K562 (cell line): ENCODE measurements around the gene CLSTN2. TPM values are rescaled to one million over a fixed set of nuclear protein-coding genes. Genes with fewer than 3 reads are reported as not detected.

Experiments
- ATAC-seq: fragments of 200-7000 bp; cut with Tn5 transposase; 3 replicates; pipeline ENCODE4 v1.9.1; 2020; ENCODE audit warnings: moderate library complexity
- BruUV-seq: library from RNA; stranded (reverse); fragments of 400-500 nt; replicated peaks from 2 replicates; lab custom pipeline; 2021; lab: Mats Ljungman, UMichigan
- CTCF ChIA-PET: fragments of 300-600 bp; formaldehyde crosslinking; extraction: SDS; loops from one replicate; lab custom pipeline; 2021; ENCODE audit warnings: low intra/inter-chr PET ratio; lab: Yijun Ruan, JAX
- POLR2A ChIA-PET: fragments of 300-600, 350-650 bp; sonication (Branson Sonifier 250); formaldehyde crosslinking; extraction: SDS; loops from one replicate; lab custom pipeline; 2021; ENCODE audit warnings: antibody characterized with exemption, inconsistent platforms; lab: Yijun Ruan, JAX
- DNase-seq, 4 experiments: peaks; one replicate each; pipeline versions ENCODE4 v3.0.0 to v3.0.0-alpha.2; 2011 to 2018; ENCODE audit warnings: low spot score in 3 of 4, mixed read lengths in 3 of 4; ENCODE audit errors: extremely low read depth in 1 of 4
- FAIRE-seq: peaks from 2 replicates; lab custom pipeline; 2011; peaks lifted over from hg19 to GRCh38; lab: Jason Lieb, UNC
- H2AFZ ChIP-seq: 2 replicates; pipeline ENCODE4 v1.6.0; 2011; ENCODE audit warnings: low read depth, low read length, control low read depth, inconsistent platforms
- H3K27ac ChIP-seq: fragments of 200-600 bp; 3 replicates; pipeline ENCODE4 v1.8.0; 2011; ENCODE audit warnings: low read depth, mild to moderate bottlenecking, control low read depth, inconsistent platforms, low read length, moderate library complexity, mixed read lengths; ENCODE audit errors: extremely low read depth
- H3K27me3 ChIP-seq, 2 experiments: fragments of 300-600 bp in 1 of 2; 2 replicates in 1 of 2; 3 replicates in 1 of 2; pipeline versions ENCODE4 v1.6.0 to v1.8.0; 2011; ENCODE audit warnings: inconsistent platforms in 2 of 2, low read length in 2 of 2, mild to moderate bottlenecking in 1 of 2, mixed read lengths in 1 of 2, moderate library complexity in 1 of 2; ENCODE audit not compliant: control insufficient read depth in 2 of 2, insufficient read depth in 2 of 2
- H3K36me3 ChIP-seq: fragments of 300-600 bp; 3 replicates; pipeline ENCODE4 v1.8.0; 2011; ENCODE audit warnings: mild to moderate bottlenecking, low read length, inconsistent platforms; ENCODE audit not compliant: control insufficient read depth, insufficient read depth
- H3K4me1 ChIP-seq, 2 experiments: fragments of 200-600 bp in 1 of 2; replicated peaks in 1 of 2; 2 replicates in 1 of 2; 3 replicates in 1 of 2; pipeline versions ENCODE4 v1.5.1 to v1.8.0; 2011; ENCODE audit warnings: inconsistent platforms in 2 of 2, low read length in 2 of 2, mild to moderate bottlenecking in 1 of 2, mixed read lengths in 1 of 2, moderate library complexity in 1 of 2; ENCODE audit not compliant: control insufficient read depth in 2 of 2, insufficient read depth in 2 of 2
- H3K4me2 ChIP-seq: 2 replicates; pipeline ENCODE4 v1.6.1; 2011; ENCODE audit warnings: low read length, control low read depth, inconsistent platforms, mixed read lengths; ENCODE audit not compliant: insufficient read depth
- H3K4me3 ChIP-seq: fragments of 200-600 bp; sonication (generic), shearing (Covaris generic); 2 replicates; pipeline ENCODE4 v1.5.1; 2016; ENCODE audit warnings: control low read depth, inconsistent platforms
- H3K79me2 ChIP-seq: fragments of 200-600 bp; 3 replicates; pipeline ENCODE4 v1.8.0; 2011; ENCODE audit warnings: low read length, inconsistent platforms; ENCODE audit not compliant: control insufficient read depth, insufficient read depth
- H3K9ac ChIP-seq, 2 experiments: 2 replicates each; pipeline versions ENCODE4 v1.6.0 to v1.6.1; 2011; ENCODE audit warnings: low read depth in 2 of 2, low read length in 2 of 2, control low read depth in 1 of 2, inconsistent platforms in 1 of 2, mild to moderate bottlenecking in 1 of 2, mixed read lengths in 1 of 2; ENCODE audit not compliant: insufficient read depth in 1 of 2
- H3K9me1 ChIP-seq: one replicate; pipeline ENCODE4 v1.6.0; 2011; ENCODE audit warnings: inconsistent platforms, mild to moderate bottlenecking, low read length, moderate library complexity; ENCODE audit not compliant: control insufficient read depth, insufficient read depth
- H3K9me3 ChIP-seq: replicated peaks from 2 replicates; pipeline ENCODE4 v1.5.1; 2011; ENCODE audit warnings: low read depth, low read length, inconsistent platforms; ENCODE audit not compliant: control insufficient read depth, insufficient read depth
- H4K20me1 ChIP-seq: replicated peaks from 2 replicates; pipeline ENCODE4 v1.6.1; 2011; ENCODE audit warnings: low read length, inconsistent platforms, mixed read lengths; ENCODE audit not compliant: control insufficient read depth, insufficient read depth
- ADNP ChIP-seq: fragments of 200-800 bp; sonication (Bioruptor generic); IDR thresholded peaks from 2 replicates; pipeline ENCODE4 v1.6.1; 2016; ENCODE audit warnings: missing genetic modification characterization, missing compliant biosample characterization
- COPS2 ChIP-seq: fragments of 450-650 bp; conservative IDR thresholded peaks from 2 replicates; pipeline ENCODE4 v1.6.1; 2016; ENCODE audit warnings: mild to moderate bottlenecking, moderate library complexity
- DEAF1 ChIP-seq: fragments of 450-650 bp; formaldehyde crosslinking; IDR thresholded peaks from 2 replicates; pipeline ENCODE4 v1.4.0; 2020; ENCODE audit warnings: mild to moderate bottlenecking, moderate library complexity
- E2F3 ChIP-seq: fragments of 250-450 bp; sonication (Bioruptor Pico); IDR thresholded peaks from 2 replicates; pipeline ENCODE4 v1.4.0; 2020; ENCODE audit warnings: mild to moderate bottlenecking
- FOXK2 ChIP-seq, 2 experiments: fragments of 450-650 bp; IDR thresholded peaks in 1 of 2; conservative IDR thresholded peaks in 1 of 2; 2 replicates each; pipeline ENCODE4 v1.6.1; 2016; ENCODE audit warnings: low read depth in 2 of 2, mild to moderate bottlenecking in 1 of 2
- NONO ChIP-seq, 2 experiments: fragments of 200-400 bp in 1 of 2; fragments of 450-650 bp in 1 of 2; formaldehyde crosslinking in 1 of 2; IDR thresholded peaks; 2 replicates each; pipeline ENCODE4 v1.6.1; 2017; ENCODE audit warnings: low read depth in 2 of 2, mild to moderate bottlenecking in 2 of 2, moderate library complexity in 2 of 2, low read length in 1 of 2
- NUFIP1 ChIP-seq: fragments of 450-650 bp; IDR thresholded peaks from 2 replicates; pipeline ENCODE4 v1.6.1; 2018; ENCODE audit not compliant: partially characterized antibody
- PCBP2 ChIP-seq: fragments of 200-400 bp; formaldehyde crosslinking; IDR thresholded peaks from 2 replicates; pipeline ENCODE4 v1.6.1; 2018; ENCODE audit warnings: low read length, low read depth, mild to moderate bottlenecking, moderate library complexity; ENCODE audit not compliant: poor library complexity, severe bottlenecking
- ZBTB34 ChIP-seq: fragments of 250-450 bp; sonication (Bioruptor Pico); IDR thresholded peaks from 2 replicates; pipeline ENCODE4 v1.8.0; 2021; ENCODE audit warnings: mild to moderate bottlenecking, moderate library complexity
- ZBTB8A ChIP-seq: fragments of 450-650 bp; IDR thresholded peaks from 2 replicates; pipeline ENCODE4 v1.6.1; 2018; ENCODE audit warnings: mild to moderate bottlenecking, moderate library complexity; ENCODE audit not compliant: partially characterized antibody
- ZNF253 ChIP-seq: fragments of 250-450 bp; sonication (Bioruptor Pico); conservative IDR thresholded peaks from 2 replicates; pipeline ENCODE4 v1.6.1; 2021; ENCODE audit warnings: mild to moderate bottlenecking
- ZNF282 ChIP-seq: sonication (generic); formaldehyde crosslinking; IDR thresholded peaks from 2 replicates; pipeline ENCODE4 v1.8.1; 2023; ENCODE audit warnings: missing genetic modification reagents
- ZNF512 ChIP-seq: IDR thresholded peaks from 2 replicates; pipeline ENCODE4 v1.6.1; 2016; ENCODE audit warnings: missing genetic modification characterization, missing compliant biosample characterization
- WGBS: fragments of 100-300 bp; shearing (Covaris generic); methylation state at CpG from one replicate; pipeline ENCODE4 v1.1.6; 2016; ENCODE audit warnings: low coverage, mixed read lengths; ENCODE audit not compliant: insufficient coverage; ENCODE audit errors: missing lambda C conversion rate; 5-methylcytosine and 5-hydroxymethylcytosine counted together
- in situ Hi-C: fragments of 300-500 bp; cut with MboI; formaldehyde crosslinking; loops from 4 replicates; pipeline ENCODE4 v1.15.0; 2018; ENCODE audit warnings: inconsistent platforms, mixed read lengths
- intact Hi-C: fragments of 100-400 bp; cut with micrococcal nuclease; formaldehyde crosslinking; loops from 2 replicates; pipeline ENCODE4 v1.14.2; 2022
- polyA plus RNA-seq, 8 experiments: library from polyadenylated mRNA; depleted of rRNA in 4 of 8; stranded (reverse) in 5 of 8; unstranded in 3 of 8; fragments of >200 nt; fragmentation: Nextera tagmentation in 2 of 8; fragmentation: Illumina TruSeq in 1 of 8; extraction: Ambion mirVana in 2 of 8; extraction: Trizol in 1 of 8; gene quantifications; 2 replicates each; pipeline versions ENCODE4 v1.2.1 to v1.2.3, GENCODE V29; 2011 to 2014; ENCODE audit warnings: inconsistent platforms in 1 of 8, missing spikeins in 1 of 8
- total RNA-seq, 7 experiments: library from RNA; depleted of rRNA in 6 of 7; stranded (reverse); fragments of >200 nt in 6 of 7; fragmentation: Illumina TruSeq in 2 of 7; extraction: Trizol in 2 of 7; gene quantifications; 2 replicates each; pipeline versions ENCODE4 v1.2.1 to v1.2.3, GENCODE V29; 2011 to 2021; ENCODE audit warnings: low replicate concordance in 1 of 7

Gene CLSTN2
- total and polyA plus RNA-seq, 9 of the 15 experiments (the other 6 are each of a cell fraction or from before 2014, with no cell fraction given): 0.02 to 0.04 (median 0.04) TPM; not detected in 6

- FAIRE-seq: no peak
These were observed 87.2 kb downstream of the CLSTN2 start for GRCh38 chr3:140022066-140022770.

More at GRCh38 chr3:140022066-140022770, 87.2 kb downstream of the CLSTN2 start:
- no peaks in the 10 kb centered on the region for H3K9me3 ChIP-seq
- peaks cover 0 to 7% of the 10 kb centered on the region in 2 experiments; a peak in 1 of 5 replicates for H3K27me3 ChIP-seq
- no peak overlapping the region for H3K4me3 ChIP-seq
- ATAC-seq (no peak), DNase-seq (no peak)
- no peak overlapping the region for H2AFZ ChIP-seq
- POLR2A ChIA-PET: no interaction called here
- intact Hi-C loops (no loop called here), in situ Hi-C loops (no loop called here)
- peaks cover 3% of the 10 kb centered on the region; the same call in 1 of the 2 replicates for H4K20me1 ChIP-seq
- no peaks in the 10 kb centered on the region for H3K36me3 ChIP-seq
- H3K9me1 ChIP-seq: no peaks in the 10 kb centered on the region
- BruUV-seq: no TSS peak
- H3K9ac ChIP-seq: no peak overlapping the region
- H3K4me2 ChIP-seq: no peak overlapping the region
- TF ChIP-seq ZNF253 (CRISPR knock-in tag) (no peak), NUFIP1 (no peak), PCBP2 (no peak), NONO (IDR thresholded peaks at IDR 0.05; ENCODE audit: low read depth in 2 of 2, low read length in 1 of 2) (no peak), ZBTB8A (no peak), ZBTB34 (no peak), FOXK2 (conservative IDR thresholded peaks at IDR 0.05 in 1 of 2, IDR thresholded peaks at IDR 0.05 in 1 of 2; ENCODE audit: low read depth in 2 of 2) (no peak), COPS2 (no peak), DEAF1 (CRISPR knock-in tag) (no peak), ZNF282 (no peak), ADNP (tag) (no peak), E2F3 (CRISPR knock-in tag) (no peak), ZNF512 (no peak)
- no peaks in the 10 kb centered on the region for H3K79me2 ChIP-seq
- no peaks in the 10 kb centered on the region for H3K4me1 ChIP-seq
- H3K27ac ChIP-seq: no peak overlapping the region
- WGBS: 0% methylated on average over 5 of the region's 5 CpGs
- CTCF ChIA-PET: no interaction called here
